Fibroblast of lung (primary cell): ENCODE data around the gene FBLN7. TPM values are rescaled to one million over a fixed set of nuclear protein-coding genes. Genes with fewer than 3 reads are reported as not detected.

ENCODE experiments used
- DNase-seq, 2 donors: peaks; one replicate each; pipeline versions ENCODE4 v3.0.0 to v3.0.0-alpha.2; 2010; ENCODE audit warnings: low read depth in 2 of 2
- H2AFZ ChIP-seq: 2 replicates; pipeline ENCODE4 v1.5.1; 2012; ENCODE audit warnings: low read length, control low read depth, inconsistent platforms
- H3K27ac ChIP-seq: 2 replicates; pipeline ENCODE4 v1.5.1; 2011; ENCODE audit warnings: low read length, control low read depth; ENCODE audit not compliant: insufficient read depth
- H3K27me3 ChIP-seq: 2 replicates; pipeline ENCODE4 v1.5.1; 2011; ENCODE audit warnings: mild to moderate bottlenecking, low read length; ENCODE audit not compliant: control insufficient read depth, insufficient read depth
- H3K36me3 ChIP-seq: 2 replicates; pipeline ENCODE4 v1.5.1; 2011; ENCODE audit warnings: low read length; ENCODE audit not compliant: control insufficient read depth, insufficient read depth
- H3K4me1 ChIP-seq: 2 replicates; pipeline ENCODE4 v1.5.1; 2011; ENCODE audit warnings: low read length; ENCODE audit not compliant: control insufficient read depth, insufficient read depth; ENCODE audit errors: extremely low read depth
- H3K4me2 ChIP-seq: 2 replicates; pipeline ENCODE4 v1.5.1; 2011; ENCODE audit warnings: low read length, control low read depth; ENCODE audit not compliant: insufficient read depth; ENCODE audit errors: extremely low read depth
- H3K4me3 ChIP-seq, 4 experiments: fragments of 200-600 bp in 1 of 4; sonication (generic) in 1 of 4; replicated peaks in 1 of 4; 2 replicates each; pipeline ENCODE4 v1.5.1; 2011 to 2016; ENCODE audit warnings: low read length in 4 of 4, low read depth in 3 of 4, mild to moderate bottlenecking in 3 of 4, control low read depth in 2 of 4, inconsistent platforms in 1 of 4, mixed read lengths in 1 of 4; ENCODE audit not compliant: insufficient read depth in 1 of 4; ENCODE audit errors: control extremely low read depth in 1 of 4
- H3K79me2 ChIP-seq: 2 replicates; pipeline ENCODE4 v1.5.1; 2012; ENCODE audit warnings: mild to moderate bottlenecking, low read length, inconsistent platforms; ENCODE audit not compliant: control insufficient read depth, insufficient read depth
- H3K9ac ChIP-seq: 2 replicates; pipeline ENCODE4 v1.5.1; 2011; ENCODE audit warnings: mild to moderate bottlenecking, low read length, control low read depth; ENCODE audit not compliant: insufficient read depth
- H3K9me3 ChIP-seq: 2 replicates; pipeline ENCODE4 v1.5.1; 2012; ENCODE audit warnings: low read depth, low read length; ENCODE audit not compliant: control insufficient read depth, insufficient read depth
- H4K20me1 ChIP-seq: 2 replicates; pipeline ENCODE4 v1.5.1; 2011; ENCODE audit warnings: low read length; ENCODE audit not compliant: control insufficient read depth, insufficient read depth; ENCODE audit errors: extremely low read depth
- EZH2 ChIP-seq: IDR thresholded peaks from 2 replicates; pipeline ENCODE4 v1.5.1; 2012; ENCODE audit warnings: low read length, control low read depth, mild to moderate bottlenecking; ENCODE audit errors: missing control alignments
- polyA plus RNA-seq, 2 donors: library from polyadenylated mRNA; depleted of rRNA in 1 of 2; stranded (reverse) in 1 of 2; unstranded in 1 of 2; fragments of >200 nt; gene quantifications; 2 replicates each; pipeline ENCODE4 v1.2.1, GENCODE V29; 2011 to 2012; ENCODE audit warnings: missing spikeins in 1 of 2
- total RNA-seq: library from RNA; depleted of rRNA; stranded (reverse); fragments of >200 nt; gene quantifications from 2 replicates; pipeline ENCODE4 v1.2.1, GENCODE V29; 2014
- TF ChIP-seq, protein P1 (sequence below), 2 donors: IDR thresholded peaks in 1 of 2; conservative IDR thresholded peaks in 1 of 2; 1 replicate in 1 of 2; 2 replicates in 1 of 2; pipeline ENCODE4 v1.5.1; 2011 to 2012; ENCODE audit warnings: low read length in 2 of 2, control low read depth in 1 of 2, inconsistent platforms in 1 of 2, low read depth in 1 of 2, mild to moderate bottlenecking in 1 of 2

The FBLN7 gene
- total and polyA plus RNA-seq, 2 donors (not counting 1 experiment from before 2014, with no cell fraction given) = 0.99 to 4.6 TPM

GRCh38 chr2:112220186-112220585, 82.0 kb downstream of the FBLN7 start:
- H2AFZ ChIP-seq = no peak overlapping the region
- no peaks in the 10 kb centered on the region for H4K20me1 ChIP-seq
- TF ChIP-seq, protein P1, sequence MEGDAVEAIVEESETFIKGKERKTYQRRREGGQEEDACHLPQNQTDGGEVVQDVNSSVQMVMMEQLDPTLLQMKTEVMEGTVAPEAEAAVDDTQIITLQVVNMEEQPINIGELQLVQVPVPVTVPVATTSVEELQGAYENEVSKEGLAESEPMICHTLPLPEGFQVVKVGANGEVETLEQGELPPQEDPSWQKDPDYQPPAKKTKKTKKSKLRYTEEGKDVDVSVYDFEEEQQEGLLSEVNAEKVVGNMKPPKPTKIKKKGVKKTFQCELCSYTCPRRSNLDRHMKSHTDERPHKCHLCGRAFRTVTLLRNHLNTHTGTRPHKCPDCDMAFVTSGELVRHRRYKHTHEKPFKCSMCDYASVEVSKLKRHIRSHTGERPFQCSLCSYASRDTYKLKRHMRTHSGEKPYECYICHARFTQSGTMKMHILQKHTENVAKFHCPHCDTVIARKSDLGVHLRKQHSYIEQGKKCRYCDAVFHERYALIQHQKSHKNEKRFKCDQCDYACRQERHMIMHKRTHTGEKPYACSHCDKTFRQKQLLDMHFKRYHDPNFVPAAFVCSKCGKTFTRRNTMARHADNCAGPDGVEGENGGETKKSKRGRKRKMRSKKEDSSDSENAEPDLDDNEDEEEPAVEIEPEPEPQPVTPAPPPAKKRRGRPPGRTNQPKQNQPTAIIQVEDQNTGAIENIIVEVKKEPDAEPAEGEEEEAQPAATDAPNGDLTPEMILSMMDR (conservative IDR thresholded peaks at IDR 0.05 in 1 of 2, IDR thresholded peaks at IDR 0.05 in 1 of 2; ENCODE audit: low read depth in 1 of 2, low read length in 2 of 2) = no peak
- no peak for TF ChIP-seq EZH2
- H3K36me3 ChIP-seq = no peaks in the 10 kb centered on the region
- no peaks in the 10 kb centered on the region for H3K9me3 ChIP-seq
- no peaks in the 10 kb centered on the region for H3K79me2 ChIP-seq
- H3K4me1 ChIP-seq = no peaks in the 10 kb centered on the region
- no peaks in the 10 kb centered on the region for H3K27me3 ChIP-seq
- no peak for DNase-seq
- no peak overlapping the region for H3K4me2 ChIP-seq
- no peak overlapping the region for H3K4me3 ChIP-seq
- no peak overlapping the region for H3K9ac ChIP-seq
- no peak overlapping the region for H3K27ac ChIP-seq

- no peak for DNase-seq
- Histone ChIP-seq H3K27ac (no peak overlapping the region), H3K27me3 (no peaks in the 10 kb centered on the region), H3K4me3 (no peak overlapping the region), H3K4me2 (no peak overlapping the region), H3K36me3 (no peaks in the 10 kb centered on the region), H3K4me1 (no peaks in the 10 kb centered on the region), H3K9ac (no peak overlapping the region), H3K9me3 (no peaks in the 10 kb centered on the region), H2AFZ (no peak overlapping the region), H4K20me1 (no peaks in the 10 kb centered on the region), H3K79me2 (no peaks in the 10 kb centered on the region)
- TF ChIP-seq EZH2 = no peak
- TF ChIP-seq, protein P1 (conservative IDR thresholded peaks at IDR 0.05 in 1 of 2, IDR thresholded peaks at IDR 0.05 in 1 of 2; ENCODE audit: low read depth in 1 of 2, low read length in 2 of 2) = no peak
Observed at GRCh38 chr2:112220831-112221230, 82.6 kb downstream of the FBLN7 start.

DNA sequence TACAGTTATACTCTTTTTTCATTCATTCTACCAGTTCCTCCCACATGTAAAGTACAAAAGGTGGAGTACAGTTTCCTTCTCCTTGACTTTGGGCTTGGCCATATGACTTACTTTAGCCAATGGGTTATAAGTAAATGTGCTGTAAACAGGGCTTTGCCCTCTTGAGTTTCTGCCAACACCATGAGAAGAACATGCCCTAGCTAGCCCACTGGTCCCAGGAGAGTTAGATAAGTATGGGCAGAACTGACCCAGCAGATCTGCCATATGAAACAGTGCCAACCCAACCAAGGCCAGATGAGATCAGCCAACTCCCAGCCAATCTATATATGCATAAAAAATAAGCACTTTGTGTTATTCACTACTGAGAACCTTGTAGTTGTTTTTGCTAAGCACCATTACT, 91.2 kb downstream of the FBLN7 start:
- H4K20me1 ChIP-seq = no peaks in the 10 kb centered on the region
- no peaks in the 10 kb centered on the region for H3K4me1 ChIP-seq
- no peak overlapping the region for H3K9ac ChIP-seq
- peak in 1 of 2 donors; percentile 76 for DNase-seq
- H3K4me3 ChIP-seq = no peak overlapping the region
- no peak overlapping the region for H3K27ac ChIP-seq
- no peaks in the 10 kb centered on the region for H3K9me3 ChIP-seq
- H3K27me3 ChIP-seq = no peaks in the 10 kb centered on the region
- no peaks in the 10 kb centered on the region for H3K36me3 ChIP-seq
- H3K4me2 ChIP-seq = no peak overlapping the region
- no peaks in the 10 kb centered on the region for H3K79me2 ChIP-seq
- no peak overlapping the region for H2AFZ ChIP-seq
- no peak for TF ChIP-seq EZH2
- TF ChIP-seq, protein P1 (conservative IDR thresholded peaks at IDR 0.05 in 1 of 2, IDR thresholded peaks at IDR 0.05 in 1 of 2; ENCODE audit: low read depth in 1 of 2, low read length in 2 of 2) = no peak
